Panc1 (cell line): Measurements from ENCODE around the gene MPP3.

Experiments used
- POLR2AphosphoS5 ChIP-seq: IDR thresholded peaks from 2 replicates; pipeline ENCODE4 v1.6.1; 2012; ENCODE audit warnings: mild to moderate bottlenecking, low read depth, low read length, moderate library complexity
- REST ChIP-seq, 2 experiments: IDR thresholded peaks; 2 replicates each; pipeline ENCODE4 v1.6.1; 2011 to 2012; ENCODE audit warnings: low read depth in 2 of 2, control low read depth in 1 of 2, low read length in 1 of 2, mild to moderate bottlenecking in 1 of 2, moderate library complexity in 1 of 2; ENCODE audit not compliant: insufficient read depth in 1 of 2
- SIN3A ChIP-seq: IDR thresholded peaks from 2 replicates; pipeline ENCODE4 v1.6.1; 2012; ENCODE audit warnings: low read depth, mild to moderate bottlenecking, low read length, moderate library complexity, borderline replicate concordance; ENCODE audit not compliant: insufficient read depth
- TCF7L2 ChIP-seq: IDR thresholded peaks from 2 replicates; pipeline ENCODE4 v1.6.1; 2011; ENCODE audit warnings: mild to moderate bottlenecking, low read depth, low read length, inconsistent platforms
- TF ChIP-seq, protein P1 (sequence below): fragments of 450-650 bp; IDR thresholded peaks from 2 replicates; pipeline ENCODE4 v1.5.1; 2017; ENCODE audit warnings: mild to moderate bottlenecking

DNA sequence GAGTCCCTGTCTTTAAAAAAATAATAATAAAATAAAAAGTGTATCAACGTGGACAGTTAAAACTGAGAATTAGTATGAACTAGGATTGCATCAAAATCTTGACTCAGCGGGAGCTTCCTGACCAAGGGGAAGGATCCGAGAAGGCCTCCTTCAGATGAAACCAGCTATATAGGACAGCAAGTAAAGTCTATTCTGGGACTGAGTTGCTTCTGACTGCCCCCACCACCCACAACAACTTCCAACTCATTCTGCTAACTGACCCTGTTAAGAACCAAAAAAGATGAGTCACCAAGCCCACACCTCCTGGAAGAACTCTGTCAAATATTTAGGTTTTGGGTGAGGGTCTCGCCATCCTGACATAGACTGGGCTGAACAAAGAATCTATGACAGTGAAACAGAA lies 24.9 kb downstream of the MPP3 start:
- TF ChIP-seq, protein P1, sequence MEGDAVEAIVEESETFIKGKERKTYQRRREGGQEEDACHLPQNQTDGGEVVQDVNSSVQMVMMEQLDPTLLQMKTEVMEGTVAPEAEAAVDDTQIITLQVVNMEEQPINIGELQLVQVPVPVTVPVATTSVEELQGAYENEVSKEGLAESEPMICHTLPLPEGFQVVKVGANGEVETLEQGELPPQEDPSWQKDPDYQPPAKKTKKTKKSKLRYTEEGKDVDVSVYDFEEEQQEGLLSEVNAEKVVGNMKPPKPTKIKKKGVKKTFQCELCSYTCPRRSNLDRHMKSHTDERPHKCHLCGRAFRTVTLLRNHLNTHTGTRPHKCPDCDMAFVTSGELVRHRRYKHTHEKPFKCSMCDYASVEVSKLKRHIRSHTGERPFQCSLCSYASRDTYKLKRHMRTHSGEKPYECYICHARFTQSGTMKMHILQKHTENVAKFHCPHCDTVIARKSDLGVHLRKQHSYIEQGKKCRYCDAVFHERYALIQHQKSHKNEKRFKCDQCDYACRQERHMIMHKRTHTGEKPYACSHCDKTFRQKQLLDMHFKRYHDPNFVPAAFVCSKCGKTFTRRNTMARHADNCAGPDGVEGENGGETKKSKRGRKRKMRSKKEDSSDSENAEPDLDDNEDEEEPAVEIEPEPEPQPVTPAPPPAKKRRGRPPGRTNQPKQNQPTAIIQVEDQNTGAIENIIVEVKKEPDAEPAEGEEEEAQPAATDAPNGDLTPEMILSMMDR: no peak
- TF ChIP-seq POLR2AphosphoS5: no peak
- no peak for TF ChIP-seq SIN3A
- no peak for TF ChIP-seq TCF7L2
- TF ChIP-seq REST (IDR thresholded peaks at IDR 0.05; ENCODE audit: insufficient read depth in 1 of 2, low read depth in 2 of 2, low read length in 1 of 2): no peak
